Measurements from ENCODE around the gene PDE6D.

GRCh38 chr2:231786917-231787292 lies 5.8 kb upstream of the PDE6D start:
- TF ChIP-seq, protein P1, sequence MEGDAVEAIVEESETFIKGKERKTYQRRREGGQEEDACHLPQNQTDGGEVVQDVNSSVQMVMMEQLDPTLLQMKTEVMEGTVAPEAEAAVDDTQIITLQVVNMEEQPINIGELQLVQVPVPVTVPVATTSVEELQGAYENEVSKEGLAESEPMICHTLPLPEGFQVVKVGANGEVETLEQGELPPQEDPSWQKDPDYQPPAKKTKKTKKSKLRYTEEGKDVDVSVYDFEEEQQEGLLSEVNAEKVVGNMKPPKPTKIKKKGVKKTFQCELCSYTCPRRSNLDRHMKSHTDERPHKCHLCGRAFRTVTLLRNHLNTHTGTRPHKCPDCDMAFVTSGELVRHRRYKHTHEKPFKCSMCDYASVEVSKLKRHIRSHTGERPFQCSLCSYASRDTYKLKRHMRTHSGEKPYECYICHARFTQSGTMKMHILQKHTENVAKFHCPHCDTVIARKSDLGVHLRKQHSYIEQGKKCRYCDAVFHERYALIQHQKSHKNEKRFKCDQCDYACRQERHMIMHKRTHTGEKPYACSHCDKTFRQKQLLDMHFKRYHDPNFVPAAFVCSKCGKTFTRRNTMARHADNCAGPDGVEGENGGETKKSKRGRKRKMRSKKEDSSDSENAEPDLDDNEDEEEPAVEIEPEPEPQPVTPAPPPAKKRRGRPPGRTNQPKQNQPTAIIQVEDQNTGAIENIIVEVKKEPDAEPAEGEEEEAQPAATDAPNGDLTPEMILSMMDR (IDR thresholded peaks at IDR 0.05) = no peak
- TF ChIP-seq POLR2AphosphoS5 (IDR thresholded peaks at IDR 0.05) = no peak
